Spleen (tissue), 11 donors: Measurements from ENCODE around the gene ZFAND4. TPM values are rescaled to one million over a fixed set of nuclear protein-coding genes. Genes with fewer than 3 reads are reported as not detected.
"Not testable (repeated sequence)": the region's sequence is repeated elsewhere in the genome, so short reads cannot be mapped to it uniquely, and the experiment has no call there.

Source experiments
- DNase-seq: peaks from one replicate; pipeline ENCODE4 v3.0.0-alpha.2; 2020
- H3K27ac ChIP-seq, 8 donors: fragments of 200-600 bp; sonication (generic) in 7 of 8; 1 replicate in 4 of 8; 2 replicates in 4 of 8; pipeline versions ENCODE4 v1.5.0 to v1.8.0; 2016 to 2021; ENCODE audit warnings: inconsistent platforms in 4 of 8, mild to moderate bottlenecking in 4 of 8, moderate library complexity in 1 of 8
- H3K27me3 ChIP-seq, 7 donors: fragments of 200-600 bp; sonication (generic) in 6 of 7; replicated peaks in 1 of 7; 1 replicate in 4 of 7; 2 replicates in 3 of 7; pipeline versions ENCODE4 v1.5.0 to v1.8.0; 2016 to 2021; ENCODE audit warnings: inconsistent platforms in 3 of 7, mild to moderate bottlenecking in 1 of 7
- H3K36me3 ChIP-seq, 6 donors: fragments of 200-600 bp; sonication (generic) in 5 of 6; 1 replicate in 4 of 6; 2 replicates in 2 of 6; pipeline versions ENCODE4 v1.5.0 to v1.8.0; 2016 to 2021; ENCODE audit warnings: inconsistent platforms in 2 of 6
- H3K4me1 ChIP-seq, 6 donors: fragments of 200-600 bp; sonication (generic) in 5 of 6; 1 replicate in 3 of 6; 2 replicates in 3 of 6; pipeline versions ENCODE4 v1.5.0 to v1.8.0; 2016 to 2021; ENCODE audit warnings: inconsistent platforms in 3 of 6
- H3K4me3 ChIP-seq, 8 donors: fragments of 200-600 bp; sonication (generic) in 7 of 8; 1 replicate in 4 of 8; 2 replicates in 4 of 8; pipeline versions ENCODE4 v1.5.0 to v1.8.0; 2016 to 2021; ENCODE audit warnings: inconsistent platforms in 4 of 8, mild to moderate bottlenecking in 4 of 8, moderate library complexity in 2 of 8
- H3K9me3 ChIP-seq, 8 donors: fragments of 200-600 bp; sonication (generic) in 7 of 8; 1 replicate in 4 of 8; 2 replicates in 4 of 8; pipeline versions ENCODE4 v1.5.0 to v1.8.0; 2016 to 2021; ENCODE audit warnings: inconsistent platforms in 4 of 8
- CTCF ChIP-seq, 11 experiments: fragments of 200-600 bp in 7 of 11; fragments of 450-650 bp in 4 of 11; sonication (generic) in 4 of 11; IDR thresholded peaks in 8 of 11; conservative IDR thresholded peaks in 3 of 11; 1 replicate in 7 of 11; 2 replicates in 4 of 11; pipeline versions ENCODE4 v1.4.0 to v1.8.0; 2016 to 2021; ENCODE audit warnings: antibody characterized with exemption in 11 of 11, inconsistent platforms in 4 of 11, mild to moderate bottlenecking in 1 of 11
- POLR2A ChIP-seq, 3 donors: fragments of 450-650 bp; IDR thresholded peaks; one replicate each; pipeline ENCODE4 v1.5.1; 2017; ENCODE audit warnings: antibody characterized with exemption in 3 of 3, mild to moderate bottlenecking in 1 of 3
- POLR2AphosphoS5 ChIP-seq, 3 donors: sonication (generic); formaldehyde crosslinking; IDR thresholded peaks; one replicate each; pipeline ENCODE4 v1.5.1; 2017; ENCODE audit warnings: antibody characterized with exemption in 3 of 3
- WGBS, 5 donors: extraction: QIAGEN DNeasy Blood & Tissue Kit in 3 of 5; methylation state at CpG; one replicate each; pipeline versions ENCODE4 v1.1.5 to v1.1.7; 2013 to 2018; 5-methylcytosine and 5-hydroxymethylcytosine counted together
- intact Hi-C: fragments of 100-400 bp; cut with DNase I; formaldehyde crosslinking; loops from one replicate; pipeline ENCODE4 v1.15.0; 2023; ENCODE audit warnings: low total_unique reads
- polyA plus RNA-seq, 3 donors: library from polyadenylated mRNA; stranded (reverse); fragments of 200-250 nt; gene quantifications; one replicate each; pipeline ENCODE4 v1.2.1, GENCODE V29; 2013
- total RNA-seq, 7 donors: library from RNA; depleted of rRNA in 3 of 7; stranded (reverse); fragments of >200 nt in 3 of 7; fragmentation: NEBNext Ultra II Directional in 4 of 7; extraction: Animal tissue kit (Norgen Biotek cat#: 25700) in 4 of 7; gene quantifications; one replicate each; pipeline versions ENCODE4 v1.1.0 to v1.2.1, GENCODE V29; 2016 to 2021
- donor health status: healthy with polysubstance abuse.
- donor health status: DM: no; HTN: no; CAD: no; lungs with moderate emphysema.
- donor health status: DM: no; HTN: no; CAD: no.
- donor health status: Bipolar disorder and iron deficiency.
- donor health status: healthy.
- donor health status: DM: no; HTN: no; CAD: no.
- donor health status: DM: yes; HTN: yes; CAD: no.

The ZFAND4 gene
- total and polyA plus RNA-seq, 10 donors = 3.6 to 27.7 (median 18.4) TPM

GRCh38 chr10:45602082-45602730 is 70.4 kb downstream of the ZFAND4 start:
- intact Hi-C loops = no loop called here
- Histone ChIP-seq H3K27ac (no peak overlapping the region), H3K9me3 (peaks cover 0 to 14% (median 7%) of the 10 kb centered on the region in 8 donors), H3K4me3 (no peak overlapping the region), H3K27me3 (peaks cover 0 to 28% (median 11%) of the 10 kb centered on the region in 7 donors), H3K4me1 (peaks cover 0 to 8% (median 0%) of the 10 kb centered on the region in 6 donors), H3K36me3 (no peaks in the 10 kb centered on the region)
- WGBS, 5 donors = 83 to 97% (median 91%) methylated on average over 3 of the region's 3 CpGs
- TF ChIP-seq POLR2A (IDR thresholded peaks at IDR 0.05) = no peak
- no peak for DNase-seq

- intact Hi-C loops, H3K27ac ChIP-seq, H3K4me1 ChIP-seq, H3K36me3 ChIP-seq, H3K4me3 ChIP-seq, DNase-seq: not testable (repeated sequence)
- 85 to 95% (median 91%) methylated on average over 15 to 16 of the region's 16 CpGs for WGBS, 5 donors
- peaks cover 0 to 14% (median 7%) of the 10 kb centered on the region in 8 donors for H3K9me3 ChIP-seq
- H3K27me3 ChIP-seq = peaks cover 0 to 31% (median 11%) of the 10 kb centered on the region in 7 donors
Measured at GRCh38 chr10:45601254-45601930, 71.2 kb downstream of the ZFAND4 start.

- H3K4me3 ChIP-seq = peak overlapping the region in 4 of 8 donors; percentile 7 to 44 (median 17)
- H3K9me3 ChIP-seq = peaks cover 0 to 14% (median 7%) of the 10 kb centered on the region in 8 donors
- 22 to 43% (median 36%) methylated on average over 33 to 47 of the region's 47 CpGs for WGBS, 5 donors
- H3K36me3 ChIP-seq, H3K4me1 ChIP-seq, DNase-seq, H3K27ac ChIP-seq, intact Hi-C loops: not testable (repeated sequence)
- H3K27me3 ChIP-seq = peaks cover 0 to 31% (median 11%) of the 10 kb centered on the region in 7 donors
- peak in 1 of 3 donors; percentile 40 for TF ChIP-seq POLR2AphosphoS5 (IDR thresholded peaks at IDR 0.05)
Measured at GRCh38 chr10:45600337-45601253, 72.0 kb downstream of the ZFAND4 start.

- no peak overlapping the region for H3K4me3 ChIP-seq
- TF ChIP-seq POLR2AphosphoS5 (IDR thresholded peaks at IDR 0.05) (no peak), POLR2A (IDR thresholded peaks at IDR 0.05) (no peak), CTCF (IDR thresholded peaks at IDR 0.05 in 8 of 11, conservative IDR thresholded peaks at IDR 0.05 in 3 of 11) (no peak)
- H3K36me3 ChIP-seq = no peaks in the 10 kb centered on the region
- peaks cover 0 to 15% (median 6%) of the 10 kb centered on the region in 6 donors for H3K4me1 ChIP-seq
- DNase-seq = no peak
- 86 to 96% (median 93%) methylated on average over 6 of the region's 6 CpGs for WGBS, 5 donors
- intact Hi-C loops = loop anchor here (5.0 to 10.0 kb wide), 2 partner anchors 73 to 135 kb away; partner anchors contain the start of gene ZFAND4
- H3K9me3 ChIP-seq = peaks cover 0 to 14% (median 7%) of the 10 kb centered on the region in 8 donors
- peaks cover 0 to 31% (median 11%) of the 10 kb centered on the region in 7 donors for H3K27me3 ChIP-seq
- H3K27ac ChIP-seq = no peak overlapping the region
Measured at GRCh38 chr10:45599646-45600045, 72.9 kb downstream of the ZFAND4 start.

GRCh38 chr10:45599021-45599603 is 73.5 kb downstream of the ZFAND4 start:
- Histone ChIP-seq H3K4me3 (no peak overlapping the region), H3K27me3 (peaks cover 0 to 31% (median 11%) of the 10 kb centered on the region in 7 donors), H3K27ac (no peak overlapping the region), H3K36me3 (no peaks in the 10 kb centered on the region), H3K9me3 (peaks cover 0 to 14% (median 7%) of the 10 kb centered on the region in 8 donors), H3K4me1 (peaks cover 0 to 17% (median 6%) of the 10 kb centered on the region in 6 donors)
- WGBS, 5 donors = 87 to 93% (median 92%) methylated on average over 7 of the region's 7 CpGs
- DNase-seq = no peak
- no peak for TF ChIP-seq POLR2AphosphoS5 (IDR thresholded peaks at IDR 0.05)
- TF ChIP-seq CTCF (IDR thresholded peaks at IDR 0.05 in 8 of 11, conservative IDR thresholded peaks at IDR 0.05 in 3 of 11) = no peak
- TF ChIP-seq POLR2A (IDR thresholded peaks at IDR 0.05) = no peak
- intact Hi-C loops = loop anchor here (5.0 to 10.0 kb wide), 2 partner anchors 73 to 134 kb away; partner anchors contain the start of gene ZFAND4
